CD4-positive, alpha-beta T cell treated with Interleukin-1 beta for 1 hour (primary cell): ENCODE data around the gene DBNDD1.
A peak's percentile ranks its signal among the peaks of the same experiment; 100 is the strongest.

Experiments
- DNase-seq, 2 donors: peaks; one replicate each; pipeline ENCODE4 v3.0.0-alpha.2; 2020 to 2022

DBNDD1 gene

GRCh38 chr16:90034504-90034903 is 15.2 kb upstream of the DBNDD1 start:
- no peak for DNase-seq

GRCh38 chr16:90033387-90033786 is 14.1 kb upstream of the DBNDD1 start:
- DNase-seq: no peak

GRCh38 chr16:90032674-90033331 is 13.5 kb upstream of the DBNDD1 start:
- no peak for DNase-seq

GRCh38 chr16:90031931-90032673 is 12.8 kb upstream of the DBNDD1 start:
- DNase-seq: no peak

- no peak for DNase-seq
Measured at GRCh38 chr16:90031186-90031930, 12.1 kb upstream of the DBNDD1 start.

- no peak for DNase-seq
Measured at GRCh38 chr16:90028985-90029384, 9.7 kb upstream of the DBNDD1 start.

GRCh38 chr16:90027611-90028010 is 8.4 kb upstream of the DBNDD1 start:
- DNase-seq: no peak

GRCh38 chr16:90026135-90026534 is 6.9 kb upstream of the DBNDD1 start:
- DNase-seq: peak in 1 of 2 donors; percentile 13

- no peak for DNase-seq
Measured at GRCh38 chr16:90023078-90023447, 3.8 kb upstream of the DBNDD1 start.

GRCh38 chr16:90022209-90023077 is 3.2 kb upstream of the DBNDD1 start:
- peak; percentile 81 to 83 for DNase-seq

- no peak for DNase-seq
Measured at GRCh38 chr16:90020838-90021382, 1.7 kb upstream of the DBNDD1 start.

- no peak for DNase-seq
Measured at GRCh38 chr16:90020260-90020837, 1.1 kb upstream of the DBNDD1 start.

GRCh38 chr16:90019543-90020259 is 445 bp upstream of the DBNDD1 start:
- peak; percentile 56 to 57 for DNase-seq

- DNase-seq: no peak
Measured at GRCh38 chr16:90018297-90018651, 982 bp downstream of the DBNDD1 start.

GRCh38 chr16:90016339-90016950 is 2.8 kb downstream of the DBNDD1 start:
- DNase-seq: no peak

GRCh38 chr16:90015586-90016338 is 3.5 kb downstream of the DBNDD1 start:
- DNase-seq: no peak

- no peak for DNase-seq
Measured at GRCh38 chr16:90012991-90013745, 6.1 kb downstream of the DBNDD1 start.

- no peak for DNase-seq
Measured at GRCh38 chr16:90011908-90012501, 7.3 kb downstream of the DBNDD1 start.

GRCh38 chr16:90011508-90011819 is 7.8 kb downstream of the DBNDD1 start:
- DNase-seq: no peak
